H1 (cell line): Measurements from ENCODE around the gene FBXO46. TPM values are rescaled to one million over a fixed set of nuclear protein-coding genes. Genes with fewer than 3 reads are reported as not detected.

Experiments used
- ATF2 ChIP-seq: IDR thresholded peaks from 2 replicates; pipeline ENCODE4 v1.6.1; 2012; ENCODE audit warnings: low read length, inconsistent platforms
- BACH1 ChIP-seq: IDR thresholded peaks from 2 replicates; pipeline ENCODE4 v1.6.1; 2012; ENCODE audit warnings: low read length, improper control_type of control experiment
- CEBPB ChIP-seq: IDR thresholded peaks from 2 replicates; pipeline ENCODE4 v1.6.1; 2012; ENCODE audit warnings: low read depth, low read length
- E2F6 ChIP-seq: IDR thresholded peaks from 2 replicates; pipeline ENCODE4 v1.6.1; 2012; ENCODE audit warnings: inconsistent platforms
- EZH2 ChIP-seq: fragments of 200-600 bp; sonication (generic); IDR thresholded peaks from 2 replicates; pipeline ENCODE4 v1.7.1; 2012; ENCODE audit warnings: low read depth, mild to moderate bottlenecking, moderate library complexity, low read length, inconsistent platforms; ENCODE audit not compliant: severe bottlenecking
- GTF2F1 ChIP-seq: IDR thresholded peaks from 2 replicates; pipeline ENCODE4 v1.6.1; 2012; ENCODE audit warnings: low read depth, low read length, improper control_type of control experiment, borderline replicate concordance
- HDAC2 ChIP-seq, 2 experiments: fragments of 300-600 bp in 1 of 2; sonication (generic) in 1 of 2; IDR thresholded peaks; 2 replicates each; pipeline ENCODE4 v1.6.1; 2011 to 2012; ENCODE audit warnings: low read depth in 2 of 2, low read length in 2 of 2, mild to moderate bottlenecking in 2 of 2, moderate library complexity in 2 of 2, borderline replicate concordance in 1 of 2, inconsistent platforms in 1 of 2
- JUN ChIP-seq: IDR thresholded peaks from 2 replicates; pipeline ENCODE4 v1.6.1; 2011; ENCODE audit warnings: low read depth, mild to moderate bottlenecking, improper control_type of control experiment, low read length
- KDM1A ChIP-seq: fragments of 200-600, 300-600 bp; sonication (generic); IDR thresholded peaks from 2 replicates; pipeline ENCODE4 v1.7.1; 2016; ENCODE audit warnings: mild to moderate bottlenecking, low read length, borderline replicate concordance
- MAFK ChIP-seq: IDR thresholded peaks from 2 replicates; pipeline ENCODE4 v1.6.1; 2012; ENCODE audit warnings: low read depth, mild to moderate bottlenecking, improper control_type of control experiment, low read length
- MAX ChIP-seq: IDR thresholded peaks from 2 replicates; pipeline ENCODE4 v1.6.1; 2012; ENCODE audit warnings: inconsistent platforms
- NANOG ChIP-seq: IDR thresholded peaks from 2 replicates; pipeline ENCODE4 v1.6.1; 2011; ENCODE audit warnings: low read length, low read depth, mild to moderate bottlenecking, inconsistent platforms; ENCODE audit not compliant: insufficient read depth, poor library complexity, severe bottlenecking
- PHF8 ChIP-seq: fragments of 200-600 bp; sonication (generic); conservative IDR thresholded peaks from 2 replicates; pipeline ENCODE4 v1.7.1; 2012; ENCODE audit warnings: low read depth, mild to moderate bottlenecking, inconsistent platforms, low read length, moderate library complexity
- RXRA ChIP-seq: IDR thresholded peaks from 2 replicates; pipeline ENCODE4 v1.6.1; 2011; ENCODE audit warnings: low read depth, mild to moderate bottlenecking, low read length, moderate library complexity; ENCODE audit not compliant: insufficient read depth
- SIX5 ChIP-seq: IDR thresholded peaks from 2 replicates; pipeline ENCODE4 v1.6.1; 2011; ENCODE audit warnings: mild to moderate bottlenecking, low read depth, low read length
- SRF ChIP-seq: IDR thresholded peaks from 2 replicates; pipeline ENCODE4 v1.6.1; 2011; ENCODE audit warnings: mild to moderate bottlenecking, low read depth, low read length, moderate library complexity
- TAF7 ChIP-seq: optimal IDR thresholded peaks from 2 replicates; pipeline ENCODE3; 2011; ENCODE audit warnings: low read depth, mild to moderate bottlenecking, inconsistent platforms, low read length, moderate library complexity, borderline replicate concordance
- polyA plus RNA-seq, 7 experiments: library from polyadenylated mRNA; depleted of rRNA in 3 of 7; stranded (reverse) in 5 of 7; unstranded in 2 of 7; fragments of >200 nt in 5 of 7; fragments of 200-250 nt in 2 of 7; gene quantifications; 1 replicate in 5 of 7; 2 replicates in 1 of 7; 4 replicates in 1 of 7; pipeline versions ENCODE4 v1.2.1 to v1.2.3, GENCODE V29; 2011 to 2013; ENCODE audit warnings: missing spikeins in 2 of 7, mixed read lengths in 2 of 7
- total RNA-seq: library from RNA; stranded (reverse); fragmentation: NEBNext Ultra II Directional; extraction: Animal tissue kit (Norgen Biotek cat#: 25700); gene quantifications from 2 replicates; pipeline ENCODE4 v1.2.1, GENCODE V29; 2021

Gene FBXO46
- total and polyA plus RNA-seq, 2 of the 8 experiments (the other 6 are each of a cell fraction or from before 2014, with no cell fraction given): 11.2 to 38.9 TPM

GRCh38 chr19:45677351-45678230 is 53.1 kb downstream of the FBXO46 start (continued):
- TF ChIP-seq E2F6: no peak
- no peak for TF ChIP-seq RXRA
- no peak for TF ChIP-seq CEBPB
- TF ChIP-seq ATF2: no peak
- no peak for TF ChIP-seq MAFK
- TF ChIP-seq SIX5: no peak
- no peak for TF ChIP-seq HDAC2 (IDR thresholded peaks at IDR 0.05; ENCODE audit: borderline replicate concordance in 1 of 2, low read depth in 2 of 2, low read length in 2 of 2)
- no peak for TF ChIP-seq TAF7
- no peak for TF ChIP-seq JUN
- no peak for TF ChIP-seq BACH1
- TF ChIP-seq SRF: no peak
- TF ChIP-seq PHF8: no peak
- no peak for TF ChIP-seq NANOG
- TF ChIP-seq MAX: 0 out of 2 replicates have a peak, but pooled peaks have one; percentile 7
- TF ChIP-seq EZH2: no peak
- no peak; the same call in 1 of the 2 replicates for TF ChIP-seq KDM1A
- no peak for TF ChIP-seq GTF2F1
